ENCODE results near the gene CYP2C9.
"Not testable (repeated sequence)": the region's sequence is repeated elsewhere in the genome, so short reads cannot be mapped to it uniquely, and the experiment has no call there.

The CYP2C9 gene

GRCh38 chr10:94938383-94938782 is at the start of gene CYP2C9:
CYP2C9 (plus strand) TSS chr10:94938658; CDS start chr10:94938683, 25 bp downstream.
- TF ChIP-seq ZFX (IDR thresholded peaks at IDR 0.05): no peak
- no peak for TF ChIP-seq CTCF (conservative IDR thresholded peaks at IDR 0.05)
- H3K27ac ChIP-seq: no peak within 1 kb of the TSS

GRCh38 chr10:94889123-94889522 is 49.3 kb upstream of the CYP2C9 start:
- no peak overlapping the region for H3K27ac ChIP-seq
- TF ChIP-seq ZFX (IDR thresholded peaks at IDR 0.05) (no peak), CTCF (conservative IDR thresholded peaks at IDR 0.05) (no peak)

GRCh38 chr10:94890264-94891022 is 48.0 kb upstream of the CYP2C9 start:
- no peak overlapping the region for H3K27ac ChIP-seq
- no peak for TF ChIP-seq ZFX (IDR thresholded peaks at IDR 0.05)
- TF ChIP-seq CTCF (conservative IDR thresholded peaks at IDR 0.05): no peak

- H3K27ac ChIP-seq: not testable (repeated sequence)
These were observed 40.0 kb upstream of the CYP2C9 start for GRCh38 chr10:94898414-94898813.

GRCh38 chr10:94902080-94902479 is 36.4 kb upstream of the CYP2C9 start:
- H3K27ac ChIP-seq: no peak overlapping the region

GRCh38 chr10:94902570-94902969 is 35.9 kb upstream of the CYP2C9 start:
- TF ChIP-seq ZFX (IDR thresholded peaks at IDR 0.05) (no peak), CTCF (conservative IDR thresholded peaks at IDR 0.05) (no peak)
- H3K27ac ChIP-seq: no peak overlapping the region

More at GRCh38 chr10:94902080-94902479, 36.4 kb upstream of the CYP2C9 start:
- no peak for TF ChIP-seq ZFX (IDR thresholded peaks at IDR 0.05)
- no peak for TF ChIP-seq CTCF (conservative IDR thresholded peaks at IDR 0.05)

- H3K27ac ChIP-seq: not testable (repeated sequence)
These were observed 33.8 kb upstream of the CYP2C9 start for GRCh38 chr10:94904506-94905148.

- H3K27ac ChIP-seq: no peak overlapping the region
- no peak for TF ChIP-seq CTCF (conservative IDR thresholded peaks at IDR 0.05)
- TF ChIP-seq ZFX (IDR thresholded peaks at IDR 0.05): no peak
These were observed 22.0 kb upstream of the CYP2C9 start for GRCh38 chr10:94916423-94916822.
